Measurements from ENCODE around the gene FOXO3. TPM values are rescaled to one million over a fixed set of nuclear protein-coding genes. Genes with fewer than 3 reads are reported as not detected.
A peak's percentile ranks its signal among the peaks of the same experiment; 100 is the strongest.

Gene FOXO3
- total RNA-seq, 1 donor from 2014 or later = 60.1 TPM

DNA sequence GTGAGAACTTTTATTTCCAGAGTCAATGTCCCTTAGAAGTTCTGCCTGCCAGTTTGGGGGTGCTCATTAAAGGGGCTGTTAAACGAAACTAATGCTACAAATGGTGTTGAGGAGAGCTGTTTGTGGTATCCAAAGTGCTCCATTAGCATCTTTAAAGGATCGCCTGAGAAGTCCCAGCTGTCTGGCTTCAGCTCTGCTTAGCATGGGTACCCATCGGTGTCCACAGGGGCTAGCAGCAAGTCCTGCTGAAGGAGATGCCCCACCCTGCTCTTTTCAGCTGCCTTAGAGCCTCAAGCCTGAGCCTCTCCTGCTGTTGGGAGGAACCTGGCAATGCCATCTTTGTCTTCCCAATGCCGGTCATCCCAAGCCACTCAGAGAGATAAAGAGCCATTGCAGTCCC, 111.1 kb downstream of the FOXO3 start:
- Histone ChIP-seq H3K4me3 (no peak overlapping the region), H3K36me3 (peaks cover 10% of the 10 kb centered on the region), H3K4me1 (peaks cover 68% of the 10 kb centered on the region), H3K27me3 (ENCODE audit: low read depth) (no peaks in the 10 kb centered on the region), H3K27ac (no peak overlapping the region), H3K9me3 (no peaks in the 10 kb centered on the region)
- DNase-seq (no peak), ATAC-seq (no peak)
- TF ChIP-seq, protein P1, sequence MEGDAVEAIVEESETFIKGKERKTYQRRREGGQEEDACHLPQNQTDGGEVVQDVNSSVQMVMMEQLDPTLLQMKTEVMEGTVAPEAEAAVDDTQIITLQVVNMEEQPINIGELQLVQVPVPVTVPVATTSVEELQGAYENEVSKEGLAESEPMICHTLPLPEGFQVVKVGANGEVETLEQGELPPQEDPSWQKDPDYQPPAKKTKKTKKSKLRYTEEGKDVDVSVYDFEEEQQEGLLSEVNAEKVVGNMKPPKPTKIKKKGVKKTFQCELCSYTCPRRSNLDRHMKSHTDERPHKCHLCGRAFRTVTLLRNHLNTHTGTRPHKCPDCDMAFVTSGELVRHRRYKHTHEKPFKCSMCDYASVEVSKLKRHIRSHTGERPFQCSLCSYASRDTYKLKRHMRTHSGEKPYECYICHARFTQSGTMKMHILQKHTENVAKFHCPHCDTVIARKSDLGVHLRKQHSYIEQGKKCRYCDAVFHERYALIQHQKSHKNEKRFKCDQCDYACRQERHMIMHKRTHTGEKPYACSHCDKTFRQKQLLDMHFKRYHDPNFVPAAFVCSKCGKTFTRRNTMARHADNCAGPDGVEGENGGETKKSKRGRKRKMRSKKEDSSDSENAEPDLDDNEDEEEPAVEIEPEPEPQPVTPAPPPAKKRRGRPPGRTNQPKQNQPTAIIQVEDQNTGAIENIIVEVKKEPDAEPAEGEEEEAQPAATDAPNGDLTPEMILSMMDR (IDR thresholded peaks at IDR 0.05) = no peak
- intact Hi-C loops (cut with DNase I) = no loop called here

DNA sequence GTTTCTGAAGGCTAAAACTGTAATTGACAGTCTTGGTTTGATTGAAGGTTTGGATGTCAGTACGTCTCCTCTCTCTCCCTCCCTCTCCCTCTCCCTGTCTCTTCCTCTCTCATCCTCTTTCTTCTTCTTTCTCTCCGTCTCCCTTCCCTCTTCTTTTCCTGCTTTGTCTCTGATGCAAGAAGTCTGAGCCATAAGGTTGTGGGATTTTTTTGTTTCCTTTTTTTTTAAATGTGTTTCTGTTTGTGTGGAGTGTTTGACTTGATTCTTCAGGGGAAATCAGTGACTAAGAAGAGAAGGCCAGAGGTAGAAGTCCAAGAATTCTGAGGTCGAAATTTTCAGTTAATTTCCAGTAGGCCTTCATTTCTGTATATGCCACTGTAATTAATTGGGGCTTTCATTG, 111.9 kb downstream of the FOXO3 start:
- intact Hi-C loops (cut with DNase I) = no loop called here
- H3K27me3 ChIP-seq (ENCODE audit: low read depth) = no peaks in the 10 kb centered on the region
- no peak overlapping the region for H3K4me3 ChIP-seq
- no peak overlapping the region for H3K27ac ChIP-seq
- DNase-seq (no peak), ATAC-seq (no peak)
- peaks cover 10% of the 10 kb centered on the region for H3K36me3 ChIP-seq
- TF ChIP-seq, protein P1 (IDR thresholded peaks at IDR 0.05) = no peak
- no peaks in the 10 kb centered on the region for H3K9me3 ChIP-seq
- peaks cover 76% of the 10 kb centered on the region for H3K4me1 ChIP-seq

DNA sequence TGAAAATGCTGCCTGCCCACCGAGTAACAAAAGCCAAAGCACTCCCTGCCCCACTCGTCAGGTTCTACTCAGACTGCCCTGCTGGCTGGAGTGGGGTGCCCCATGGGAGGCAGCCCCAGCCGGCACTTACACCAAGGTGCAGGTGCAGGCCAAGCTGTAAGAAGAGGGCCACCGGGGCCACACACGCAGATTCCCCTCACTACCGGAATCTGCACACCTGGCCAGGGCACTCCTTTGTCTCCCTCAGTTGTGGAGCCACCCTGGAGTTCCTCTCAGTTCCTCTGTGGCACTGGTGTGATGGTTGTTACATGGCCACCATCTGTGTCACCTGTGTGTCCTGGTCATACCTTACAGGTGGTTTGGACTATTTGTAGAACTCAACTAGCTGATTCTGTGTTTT, 112.4 kb downstream of the FOXO3 start:
- Histone ChIP-seq H3K4me3 (no peak overlapping the region), H3K27ac (no peak overlapping the region), H3K36me3 (peaks cover 8% of the 10 kb centered on the region), H3K27me3 (ENCODE audit: low read depth) (no peaks in the 10 kb centered on the region), H3K4me1 (peaks cover 76% of the 10 kb centered on the region), H3K9me3 (no peaks in the 10 kb centered on the region)
- TF ChIP-seq, protein P1 (IDR thresholded peaks at IDR 0.05) = no peak
- intact Hi-C loops (cut with DNase I) = no loop called here
- ATAC-seq (peak in 1 of 2 donors; percentile 37), DNase-seq (no peak)

DNA sequence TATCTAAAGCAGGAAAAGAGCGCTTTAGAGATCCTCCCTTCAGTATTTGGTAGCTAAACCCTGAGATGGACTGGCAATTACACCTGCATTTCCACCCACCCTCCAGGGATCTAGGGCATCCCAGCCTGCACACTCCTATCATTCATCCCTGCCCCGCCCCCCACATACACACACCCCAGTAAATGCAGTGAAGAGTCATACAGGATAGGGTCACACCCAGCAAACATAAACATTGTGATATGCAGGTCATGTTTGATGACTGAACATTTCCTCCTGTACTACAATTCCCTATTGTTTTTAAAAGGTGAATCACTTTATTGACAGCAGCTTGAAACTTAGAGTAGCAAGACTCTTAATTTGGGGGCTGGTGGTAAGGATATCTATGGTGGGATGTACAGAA, 112.9 kb downstream of the FOXO3 start:
- intact Hi-C loops (cut with DNase I) = no loop called here
- H3K27ac ChIP-seq = no peak overlapping the region
- H3K36me3 ChIP-seq = peaks cover 3% of the 10 kb centered on the region
- ATAC-seq (peak in 1 of 2 donors; percentile 46), DNase-seq (no peak)
- H3K27me3 ChIP-seq (ENCODE audit: low read depth) = no peaks in the 10 kb centered on the region
- H3K9me3 ChIP-seq = no peaks in the 10 kb centered on the region
- H3K4me3 ChIP-seq = no peak overlapping the region
- peaks cover 76% of the 10 kb centered on the region for H3K4me1 ChIP-seq
- TF ChIP-seq, protein P1 (IDR thresholded peaks at IDR 0.05) = no peak

DNA sequence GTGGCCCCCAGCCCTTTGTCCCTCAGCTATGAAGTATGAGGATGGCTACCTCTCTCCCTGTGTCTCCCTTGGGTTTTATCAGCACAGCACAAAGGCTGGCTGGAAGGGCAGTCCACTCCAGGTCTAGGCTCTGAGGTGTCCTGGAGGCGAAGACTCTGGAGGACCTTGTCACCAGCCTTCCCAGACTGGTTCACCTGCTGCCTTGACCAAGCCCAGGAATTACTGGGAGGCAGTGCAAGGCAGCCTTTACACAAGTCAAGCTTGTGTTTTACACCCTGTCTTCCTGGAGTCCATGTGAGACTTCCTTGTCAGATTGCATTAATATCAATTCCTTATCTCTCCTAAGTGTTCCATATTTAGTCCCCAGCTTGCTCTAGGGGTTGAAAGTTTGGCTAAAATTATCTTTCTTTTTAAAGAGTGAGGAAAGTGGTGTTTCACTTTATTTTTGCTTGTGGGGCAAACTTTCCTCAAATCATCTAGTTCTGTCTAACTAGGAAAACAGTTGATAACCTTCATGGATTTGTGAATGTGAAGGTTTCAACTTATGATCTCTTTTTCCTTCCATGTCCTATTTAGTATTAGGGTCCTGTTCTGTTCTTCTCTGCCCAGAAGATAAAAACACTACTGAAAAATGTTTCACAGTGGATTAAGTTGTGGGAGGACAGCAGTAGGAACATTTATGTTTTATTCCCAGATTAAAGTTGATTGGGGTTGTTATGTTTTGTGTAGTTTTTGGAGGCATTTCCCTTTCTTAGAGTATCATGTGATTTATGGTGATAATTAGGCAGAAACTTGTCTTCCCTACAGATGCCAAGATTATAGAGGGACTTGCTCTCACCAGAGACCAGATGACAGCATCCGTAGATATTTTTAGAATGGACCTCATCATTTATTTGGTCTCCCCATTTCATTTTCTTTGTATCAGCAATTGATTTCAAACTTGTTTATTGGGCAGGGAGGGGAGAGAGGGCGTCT, 114.8 kb downstream of the FOXO3 start:
- TF ChIP-seq, protein P1 (IDR thresholded peaks at IDR 0.05) = no peak
- no peak overlapping the region for H3K4me3 ChIP-seq
- intact Hi-C loops (cut with DNase I) = no loop called here
- ATAC-seq (no peak), DNase-seq (no peak)
- H3K4me1 ChIP-seq = peaks cover 66% of the 10 kb centered on the region
- H3K9me3 ChIP-seq = no peaks in the 10 kb centered on the region
- H3K36me3 ChIP-seq = peaks cover 11% of the 10 kb centered on the region
- peak overlapping the region; percentile 42 for H3K27ac ChIP-seq
- no peaks in the 10 kb centered on the region for H3K27me3 ChIP-seq (ENCODE audit: low read depth)

All from lower lobe of right lung (tissue), 2 donors.